22Rv1 (cell line): ENCODE results near the gene ACSM2A.
"Not testable (repeated sequence)": the region's sequence is repeated elsewhere in the genome, so short reads cannot be mapped to it uniquely, and the experiment has no call there.

Experiments
- CTCF ChIP-seq: fragments of 450-650 bp; IDR thresholded peaks from 2 replicates; pipeline ENCODE4 v1.5.1; 2017; ENCODE audit warnings: mild to moderate bottlenecking
- ZFX ChIP-seq: fragments of 450-650 bp; IDR thresholded peaks from 2 replicates; pipeline ENCODE4 v1.6.1; 2017; ENCODE audit warnings: antibody characterized with exemption, borderline replicate concordance

GRCh38 chr16:20451364-20451763 is at the start of gene ACSM2A:
- TF ChIP-seq CTCF, ZFX: not testable (repeated sequence)
